GM12872 (cell line): ENCODE results near the gene CACNA2D1.

Experiments
- TF ChIP-seq, protein P1 (sequence below): IDR thresholded peaks from 3 replicates; pipeline ENCODE4 v1.5.1; 2011; ENCODE audit warnings: low read depth, mild to moderate bottlenecking, low read length, moderate library complexity; ENCODE audit not compliant: insufficient read depth

CACNA2D1 gene

GRCh38 chr7:81932936-81933335 lies 510.6 kb downstream of the CACNA2D1 start:
- TF ChIP-seq, protein P1, sequence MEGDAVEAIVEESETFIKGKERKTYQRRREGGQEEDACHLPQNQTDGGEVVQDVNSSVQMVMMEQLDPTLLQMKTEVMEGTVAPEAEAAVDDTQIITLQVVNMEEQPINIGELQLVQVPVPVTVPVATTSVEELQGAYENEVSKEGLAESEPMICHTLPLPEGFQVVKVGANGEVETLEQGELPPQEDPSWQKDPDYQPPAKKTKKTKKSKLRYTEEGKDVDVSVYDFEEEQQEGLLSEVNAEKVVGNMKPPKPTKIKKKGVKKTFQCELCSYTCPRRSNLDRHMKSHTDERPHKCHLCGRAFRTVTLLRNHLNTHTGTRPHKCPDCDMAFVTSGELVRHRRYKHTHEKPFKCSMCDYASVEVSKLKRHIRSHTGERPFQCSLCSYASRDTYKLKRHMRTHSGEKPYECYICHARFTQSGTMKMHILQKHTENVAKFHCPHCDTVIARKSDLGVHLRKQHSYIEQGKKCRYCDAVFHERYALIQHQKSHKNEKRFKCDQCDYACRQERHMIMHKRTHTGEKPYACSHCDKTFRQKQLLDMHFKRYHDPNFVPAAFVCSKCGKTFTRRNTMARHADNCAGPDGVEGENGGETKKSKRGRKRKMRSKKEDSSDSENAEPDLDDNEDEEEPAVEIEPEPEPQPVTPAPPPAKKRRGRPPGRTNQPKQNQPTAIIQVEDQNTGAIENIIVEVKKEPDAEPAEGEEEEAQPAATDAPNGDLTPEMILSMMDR = no peak

DNA sequence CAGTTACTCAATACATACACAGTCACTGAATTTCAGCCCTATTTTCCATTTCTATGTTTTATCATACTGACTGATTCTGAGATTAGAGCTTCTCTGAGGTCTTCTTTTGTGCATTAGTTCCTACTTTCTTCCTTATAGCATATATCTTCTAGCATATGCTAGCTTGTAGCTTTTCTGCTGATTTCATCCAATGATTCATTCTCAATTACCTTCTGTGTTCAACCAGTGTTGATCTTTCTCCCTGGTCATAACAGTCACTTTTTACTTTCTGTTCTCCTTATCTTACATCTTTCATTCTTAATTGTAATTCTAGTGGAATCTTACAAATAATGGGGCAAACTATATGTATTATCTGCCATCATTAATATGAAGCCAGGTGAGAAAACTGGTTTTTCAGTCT lies 514.2 kb downstream of the CACNA2D1 start:
- TF ChIP-seq, protein P1 = no peak

- TF ChIP-seq, protein P1 = no peak
Measured at GRCh38 chr7:81926154-81926553, 517.4 kb downstream of the CACNA2D1 start.

- TF ChIP-seq, protein P1 = no peak
Measured at GRCh38 chr7:81925530-81925929, 518.0 kb downstream of the CACNA2D1 start.

- TF ChIP-seq, protein P1 = no peak
Measured at GRCh38 chr7:81924494-81924893, 519.1 kb downstream of the CACNA2D1 start.

- TF ChIP-seq, protein P1 = no peak
Measured at GRCh38 chr7:81919494-81919893, 524.1 kb downstream of the CACNA2D1 start.

DNA sequence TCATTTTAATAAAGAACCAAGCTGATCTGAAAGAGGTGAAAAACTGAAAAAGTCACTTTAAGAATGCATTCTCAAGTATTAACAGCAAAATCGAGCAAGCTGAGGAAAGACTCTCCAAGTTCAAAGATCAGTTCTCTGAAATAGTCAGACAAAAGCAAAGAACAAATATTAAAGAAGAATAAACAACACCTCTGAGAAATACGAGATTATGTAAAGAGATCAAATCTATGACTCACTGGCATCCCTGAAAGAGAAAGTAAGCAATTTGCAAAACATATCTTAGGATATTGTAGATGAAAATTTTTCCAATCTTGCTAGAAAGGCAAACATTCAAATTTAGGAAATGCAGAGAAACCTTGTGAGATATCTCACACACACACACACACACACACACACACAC lies 535.4 kb downstream of the CACNA2D1 start:
- TF ChIP-seq, protein P1 = no peak

- TF ChIP-seq, protein P1 = no peak
Measured at GRCh38 chr7:81903115-81903514, 540.5 kb downstream of the CACNA2D1 start.
